ENCODE measurements around the gene NAP1L5. TPM values are rescaled to one million over a fixed set of nuclear protein-coding genes. Genes with fewer than 3 reads are reported as not detected.

Gene NAP1L5
- total and polyA plus RNA-seq, 8 donors, result 3.2 to 12.5 (median 11.8) TPM

- Histone ChIP-seq H3K36me3 (peaks cover 0 to 51% of the 10 kb centered on the region in 2 donors), H3K4me3 (no peak overlapping the region), H3K4me1 (no peaks in the 10 kb centered on the region), H3K27ac (no peak overlapping the region), H3K9me3 (no peaks in the 10 kb centered on the region), H3K27me3 (no peaks in the 10 kb centered on the region)
- no peak for DNase-seq
- TF ChIP-seq CTCF (IDR thresholded peaks at IDR 0.05), result no peak
- intact Hi-C loops (cut with DNase I), result no loop called here
- no peak for ATAC-seq
These were observed 33.8 kb upstream of the NAP1L5 start for GRCh38 chr4:88731381-88731780.

GRCh38 chr4:88730811-88731210 is 33.2 kb upstream of the NAP1L5 start:
- H3K27ac ChIP-seq, result no peak overlapping the region
- no peaks in the 10 kb centered on the region for H3K9me3 ChIP-seq
- DNase-seq (no peak), ATAC-seq (no peak)
- H3K27me3 ChIP-seq, result no peaks in the 10 kb centered on the region
- no peak overlapping the region for H3K4me3 ChIP-seq
- no peak for TF ChIP-seq CTCF (IDR thresholded peaks at IDR 0.05)
- intact Hi-C loops (cut with DNase I), result no loop called here
- no peaks in the 10 kb centered on the region for H3K4me1 ChIP-seq
- peaks cover 0 to 54% of the 10 kb centered on the region in 2 donors for H3K36me3 ChIP-seq

- H3K27me3 ChIP-seq, result no peaks in the 10 kb centered on the region
- no peak overlapping the region for H3K4me3 ChIP-seq
- no peak for TF ChIP-seq CTCF (IDR thresholded peaks at IDR 0.05)
- H3K4me1 ChIP-seq, result no peaks in the 10 kb centered on the region
- no peak for ATAC-seq
- no peaks in the 10 kb centered on the region for H3K9me3 ChIP-seq
- no peak for DNase-seq
- no peak overlapping the region for H3K27ac ChIP-seq
- intact Hi-C loops (cut with DNase I), result no loop called here
- peaks cover 0 to 70% of the 10 kb centered on the region in 2 donors for H3K36me3 ChIP-seq
These were observed 31.6 kb upstream of the NAP1L5 start for GRCh38 chr4:88729146-88729760.

- Histone ChIP-seq H3K36me3 (peaks cover 0 to 81% of the 10 kb centered on the region in 2 donors), H3K9me3 (no peaks in the 10 kb centered on the region), H3K27me3 (no peaks in the 10 kb centered on the region), H3K4me3 (no peak overlapping the region), H3K27ac (no peak overlapping the region), H3K4me1 (no peaks in the 10 kb centered on the region)
- no peak for DNase-seq
- no peak for TF ChIP-seq CTCF (IDR thresholded peaks at IDR 0.05)
- intact Hi-C loops (cut with DNase I), result no loop called here
- ATAC-seq, result peak; percentile 21
These were observed 30.5 kb upstream of the NAP1L5 start for GRCh38 chr4:88728146-88728545.

- no peaks in the 10 kb centered on the region for H3K9me3 ChIP-seq
- no peak for TF ChIP-seq CTCF (IDR thresholded peaks at IDR 0.05)
- intact Hi-C loops (cut with DNase I), result no loop called here
- ATAC-seq, result no peak
- H3K27me3 ChIP-seq, result no peaks in the 10 kb centered on the region
- no peak overlapping the region for H3K27ac ChIP-seq
- H3K36me3 ChIP-seq, result peaks cover 0 to 94% of the 10 kb centered on the region in 2 donors
- no peak for DNase-seq
- peaks cover 0 to 3% of the 10 kb centered on the region in 2 donors for H3K4me1 ChIP-seq
- H3K4me3 ChIP-seq, result no peak overlapping the region
These were observed 28.4 kb upstream of the NAP1L5 start for GRCh38 chr4:88725986-88726385.

All from left lung (tissue), 10 donors.